Keratinocyte (primary cell): ENCODE measurements around the gene ACTL9.

Experiments
- CTCF ChIP-seq, 3 experiments: IDR thresholded peaks in 1 of 3; conservative IDR thresholded peaks in 1 of 3; optimal IDR thresholded peaks in 1 of 3; 2 replicates in 2 of 3; 3 replicates in 1 of 3; pipeline versions ENCODE3 to v1.5.1; 2011; ENCODE audit warnings: low read length in 3 of 3, mild to moderate bottlenecking in 3 of 3, moderate library complexity in 2 of 3, control low read depth in 1 of 3, inconsistent platforms in 1 of 3; ENCODE audit not compliant: insufficient read depth in 2 of 3; ENCODE audit errors: extremely low read depth in 1 of 3
- EZH2 ChIP-seq: IDR thresholded peaks from one replicate; pipeline ENCODE4 v1.6.1; 2012; ENCODE audit warnings: inconsistent platforms, mild to moderate bottlenecking, low read length, moderate library complexity

- TF ChIP-seq CTCF (optimal IDR thresholded peaks at IDR 0.05 in 1 of 3, IDR thresholded peaks at IDR 0.05 in 1 of 3, conservative IDR thresholded peaks at IDR 0.05 in 1 of 3; ENCODE audit: extremely low read depth in 1 of 3, insufficient read depth in 2 of 3, low read length in 3 of 3) (no peak), EZH2 (no peak)
Measured at GRCh38 chr19:8688930-8689329, 9.7 kb downstream of the ACTL9 start.
